MM.1S (cell line): ENCODE data around the gene RHOT2.

Source experiments
- DNase-seq: peaks from one replicate; pipeline ENCODE4 v3.0.0-alpha.2; 2015
- H2AFZ ChIP-seq: fragments of 300-600 bp; sonication (generic); 2 replicates; pipeline ENCODE4 v1.6.0; 2016; ENCODE audit warnings: antibody characterized with exemption, low read length
- H3F3A ChIP-seq: fragments of 300-600 bp; sonication (generic); 2 replicates; pipeline ENCODE4 v1.6.1; 2016; ENCODE audit warnings: mild to moderate bottlenecking, antibody characterized with exemption, low read length, moderate library complexity, mixed read lengths; ENCODE audit not compliant: insufficient read depth
- H3K27ac ChIP-seq: fragments of 300-600 bp; sonication (generic); 2 replicates; pipeline ENCODE4 v1.5.1; 2016; ENCODE audit warnings: mild to moderate bottlenecking, low read length
- H3K27me3 ChIP-seq: fragments of 300-600 bp; sonication (generic); replicated peaks from 2 replicates; pipeline ENCODE4 v1.6.0; 2016; ENCODE audit warnings: low read length; ENCODE audit not compliant: insufficient read depth
- H3K36me3 ChIP-seq: fragments of 300-600 bp; sonication (generic); replicated peaks from 2 replicates; pipeline ENCODE4 v1.6.1; 2016; ENCODE audit warnings: mild to moderate bottlenecking, low read length, mixed read lengths; ENCODE audit not compliant: insufficient read depth
- H3K4me1 ChIP-seq: fragments of 300-600 bp; sonication (generic); 2 replicates; pipeline ENCODE4 v1.6.1; 2016; ENCODE audit warnings: low read length, mixed read lengths
- H3K4me2 ChIP-seq: fragments of 300-600 bp; sonication (generic); 2 replicates; pipeline ENCODE4 v1.6.0; 2016; ENCODE audit warnings: low read depth, low read length
- H3K4me3 ChIP-seq: fragments of 300-600 bp; sonication (generic); 2 replicates; pipeline ENCODE4 v1.5.1; 2016; ENCODE audit warnings: low read length, mixed read lengths
- H3K79me2 ChIP-seq: fragments of 300-600 bp; sonication (generic); 2 replicates; pipeline ENCODE4 v1.6.1; 2016; ENCODE audit warnings: mixed run types, low read length, mixed read lengths
- H3K9ac ChIP-seq: fragments of 300-600 bp; sonication (generic); 2 replicates; pipeline ENCODE4 v1.6.1; 2016; ENCODE audit warnings: low read length, mixed read lengths
- H3K9me2 ChIP-seq: fragments of 300-600 bp; sonication (generic); replicated peaks from 2 replicates; pipeline ENCODE4 v1.6.1; 2016; ENCODE audit warnings: mild to moderate bottlenecking, low read length, mixed read lengths; ENCODE audit not compliant: insufficient read depth
- H3K9me3 ChIP-seq: fragments of 300-600 bp; sonication (generic); replicated peaks from 2 replicates; pipeline ENCODE4 v1.6.1; 2016; ENCODE audit warnings: mild to moderate bottlenecking, low read length, mixed read lengths; ENCODE audit not compliant: insufficient read depth
- H4K20me1 ChIP-seq: fragments of 300-600 bp; sonication (generic); 2 replicates; pipeline ENCODE4 v1.6.1; 2016; ENCODE audit warnings: mild to moderate bottlenecking, low read length, moderate library complexity, mixed read lengths; ENCODE audit not compliant: insufficient read depth
- CTCF ChIP-seq: fragments of 300-600 bp; sonication (generic); IDR thresholded peaks from 2 replicates; pipeline ENCODE4 v1.5.1; 2016; ENCODE audit warnings: antibody characterized with exemption, low read length, mixed read lengths
- EZH2 ChIP-seq: fragments of 300-600 bp; sonication (generic); optimal IDR thresholded peaks from 2 replicates; pipeline ENCODE3; 2017; ENCODE audit warnings: low read depth, mild to moderate bottlenecking, antibody characterized with exemption, low read length, mixed read lengths
- EZH2phosphoT487 ChIP-seq: fragments of 300-600 bp; sonication (generic); IDR thresholded peaks from 2 replicates; pipeline ENCODE4 v1.6.1; 2018; ENCODE audit warnings: antibody characterized with exemption, low read length

Gene RHOT2

GRCh38 chr16:705431-706188, 37.7 kb downstream of the RHOT2 start, which contains the start of gene FBXL16:
FBXL16 (minus strand) TSS chr16:705801; CDS start chr16:697405, 8,396 bp downstream.
- DNase-seq: no peak
- Histone ChIP-seq H3K9me2 (no peaks in the 10 kb centered on the region), H3K79me2 (no peaks in the 10 kb centered on the region), H4K20me1 (no peaks in the 10 kb centered on the region), H3K9ac (no peak within 1 kb of the TSS), H3K9me3 (no peaks in the 10 kb centered on the region), H3K4me1 (no peaks in the 10 kb centered on the region), H3K4me3 (no peak within 1 kb of the TSS), H2AFZ (no peak within 1 kb of the TSS), H3K27ac (no peak within 1 kb of the TSS), H3K36me3 (no peaks in the 10 kb centered on the region), H3K4me2 (no peak within 1 kb of the TSS), H3F3A (no peaks in the 10 kb centered on the region), H3K27me3 (peaks cover 81% of the 10 kb centered on the region)
- TF ChIP-seq CTCF (no peak), EZH2 (no peak), EZH2phosphoT487 (no peak)

GRCh38 chr16:706189-707061, 38.5 kb downstream of the RHOT2 start:
- H3K9me2 ChIP-seq: no peaks in the 10 kb centered on the region
- H3K79me2 ChIP-seq: no peaks in the 10 kb centered on the region
- H3K9ac ChIP-seq: no peak overlapping the region
- no peak overlapping the region for H3K27ac ChIP-seq
- H3K4me2 ChIP-seq: no peak overlapping the region
- no peak overlapping the region for H2AFZ ChIP-seq
- H3K4me1 ChIP-seq: no peaks in the 10 kb centered on the region
- TF ChIP-seq EZH2phosphoT487 (no peak), EZH2 (no peak), CTCF (no peak)
- H4K20me1 ChIP-seq: no peaks in the 10 kb centered on the region
- peaks cover 81% of the 10 kb centered on the region for H3K27me3 ChIP-seq
- no peaks in the 10 kb centered on the region for H3K36me3 ChIP-seq
- no peak for DNase-seq
- no peak overlapping the region for H3K4me3 ChIP-seq
- no peaks in the 10 kb centered on the region for H3F3A ChIP-seq
- no peaks in the 10 kb centered on the region for H3K9me3 ChIP-seq

- no peaks in the 10 kb centered on the region for H3K79me2 ChIP-seq
- no peaks in the 10 kb centered on the region for H3F3A ChIP-seq
- H3K9ac ChIP-seq: no peak overlapping the region
- H3K9me3 ChIP-seq: no peaks in the 10 kb centered on the region
- H3K9me2 ChIP-seq: no peaks in the 10 kb centered on the region
- no peaks in the 10 kb centered on the region for H3K36me3 ChIP-seq
- no peak overlapping the region for H3K4me2 ChIP-seq
- H2AFZ ChIP-seq: no peak overlapping the region
- no peak overlapping the region for H3K27ac ChIP-seq
- no peaks in the 10 kb centered on the region for H3K4me1 ChIP-seq
- no peaks in the 10 kb centered on the region for H4K20me1 ChIP-seq
- peaks cover 75% of the 10 kb centered on the region for H3K27me3 ChIP-seq
- H3K4me3 ChIP-seq: no peak overlapping the region
- no peak for DNase-seq
- no peak for TF ChIP-seq CTCF
- TF ChIP-seq EZH2: no peak
- no peak for TF ChIP-seq EZH2phosphoT487
Measured at GRCh38 chr16:707062-707538, 39.2 kb downstream of the RHOT2 start.
